ENCODE results near the gene BMPR1B.

- TF ChIP-seq CTCF (IDR thresholded peaks at IDR 0.05) (no peak), POLR2A (IDR thresholded peaks at IDR 0.05) (no peak)
These were observed 348.2 kb downstream of the BMPR1B start for GRCh38 chr4:95105983-95106382.
